CD4-positive, alpha-beta T cell treated with Interleukin-15 for 1 hour (primary cell): ENCODE results near the gene C9.
A peak's percentile ranks its signal among the peaks of the same experiment; 100 is the strongest.
"Not testable (repeated sequence)": the region's sequence is repeated elsewhere in the genome, so short reads cannot be mapped to it uniquely, and the experiment has no call there.

Source experiments
- DNase-seq: peaks from one replicate; pipeline ENCODE4 v3.0.0-alpha.2; 2020

The C9 gene

DNA sequence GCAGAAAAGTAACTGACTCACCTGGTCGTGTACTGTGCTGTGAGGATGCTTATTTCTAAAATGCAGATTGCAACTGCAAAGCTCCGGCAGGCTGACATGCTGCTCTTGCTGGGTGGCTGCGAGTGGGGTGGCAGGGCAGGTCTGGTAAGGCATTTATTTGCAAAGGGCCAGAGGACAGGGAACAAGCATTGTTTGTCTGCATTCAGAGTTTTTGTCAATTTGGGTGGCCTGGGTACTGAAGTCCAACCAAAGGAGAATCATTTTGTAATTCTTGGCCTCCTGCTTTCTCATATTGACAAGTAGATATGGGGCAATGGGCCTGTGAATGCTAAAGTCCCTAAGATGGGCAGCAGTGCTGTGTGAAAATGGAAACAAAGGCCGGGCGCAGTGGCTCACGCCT is at the start of gene C9:
C9 (minus strand) TSS at position 129 of the 400 bp plus-strand sequence; CDS start at position 98, 31 bp downstream.
- no peak for DNase-seq

- DNase-seq: no peak
Measured at GRCh38 chr5:39413771-39414170, 49.5 kb upstream of the C9 start.

GRCh38 chr5:39412721-39413394 is 48.6 kb upstream of the C9 start:
- no peak for DNase-seq

GRCh38 chr5:39411985-39412384 is 47.7 kb upstream of the C9 start:
- no peak for DNase-seq

DNA sequence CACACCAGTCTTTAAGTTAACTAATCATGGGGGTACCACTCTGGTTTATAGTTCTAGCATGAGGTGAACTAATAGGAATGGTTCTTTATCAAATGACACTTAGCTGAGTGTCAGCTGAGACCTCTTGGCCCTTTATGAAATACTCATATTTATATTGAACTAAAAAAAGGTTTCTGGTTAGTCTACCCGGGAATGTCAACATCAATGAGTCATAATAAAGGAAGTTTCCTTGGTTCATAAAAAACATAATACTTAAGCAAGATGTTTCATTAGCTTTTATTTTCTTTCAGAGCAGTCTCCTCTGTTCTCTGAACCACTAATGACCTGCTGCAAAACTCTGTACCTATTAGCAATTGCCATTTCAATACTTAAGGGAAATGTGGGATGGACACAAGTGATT is 46.8 kb upstream of the C9 start:
- DNase-seq: no peak

DNA sequence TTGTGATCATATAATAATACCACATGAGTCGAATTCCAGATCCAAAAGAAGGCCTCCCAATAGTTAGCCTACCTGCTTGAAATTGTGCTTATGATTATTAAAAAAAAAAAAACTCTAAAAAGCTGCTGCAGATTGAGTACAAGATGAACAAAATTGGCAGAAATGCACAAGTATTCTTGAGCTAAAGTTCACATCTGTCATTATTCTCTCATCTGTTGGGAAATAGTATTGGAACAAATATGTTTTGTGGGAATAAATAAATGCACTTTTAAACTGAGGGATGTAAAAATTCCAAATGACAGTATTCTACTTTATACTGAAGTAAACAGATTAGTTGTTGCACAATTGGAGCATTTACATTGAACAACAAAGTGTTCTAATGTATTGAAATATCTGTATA is 44.7 kb upstream of the C9 start:
- no peak for DNase-seq

- no peak for DNase-seq
Measured at GRCh38 chr5:39405083-39405843, 41.0 kb upstream of the C9 start.

DNA sequence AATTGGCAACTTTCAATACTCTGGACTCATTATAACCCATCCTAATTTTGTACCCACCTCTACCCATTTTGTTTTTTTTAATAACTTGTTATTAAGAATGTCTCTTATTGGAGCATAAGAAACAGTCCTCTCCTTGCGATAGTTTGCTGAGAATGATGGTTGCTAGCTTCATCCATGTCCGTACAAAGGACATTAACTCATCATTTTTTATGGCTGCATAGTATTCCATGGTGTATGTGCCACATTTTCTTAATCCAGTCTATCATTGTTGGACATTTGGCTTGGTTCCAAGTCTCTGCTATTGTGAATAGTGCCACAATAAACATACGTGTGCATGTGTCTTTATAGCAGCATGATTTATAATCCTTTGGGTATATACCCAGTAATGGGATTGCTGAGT is 39.5 kb upstream of the C9 start:
- not testable (repeated sequence) for DNase-seq

GRCh38 chr5:39402140-39402539 is 37.8 kb upstream of the C9 start:
- not testable (repeated sequence) for DNase-seq

DNA sequence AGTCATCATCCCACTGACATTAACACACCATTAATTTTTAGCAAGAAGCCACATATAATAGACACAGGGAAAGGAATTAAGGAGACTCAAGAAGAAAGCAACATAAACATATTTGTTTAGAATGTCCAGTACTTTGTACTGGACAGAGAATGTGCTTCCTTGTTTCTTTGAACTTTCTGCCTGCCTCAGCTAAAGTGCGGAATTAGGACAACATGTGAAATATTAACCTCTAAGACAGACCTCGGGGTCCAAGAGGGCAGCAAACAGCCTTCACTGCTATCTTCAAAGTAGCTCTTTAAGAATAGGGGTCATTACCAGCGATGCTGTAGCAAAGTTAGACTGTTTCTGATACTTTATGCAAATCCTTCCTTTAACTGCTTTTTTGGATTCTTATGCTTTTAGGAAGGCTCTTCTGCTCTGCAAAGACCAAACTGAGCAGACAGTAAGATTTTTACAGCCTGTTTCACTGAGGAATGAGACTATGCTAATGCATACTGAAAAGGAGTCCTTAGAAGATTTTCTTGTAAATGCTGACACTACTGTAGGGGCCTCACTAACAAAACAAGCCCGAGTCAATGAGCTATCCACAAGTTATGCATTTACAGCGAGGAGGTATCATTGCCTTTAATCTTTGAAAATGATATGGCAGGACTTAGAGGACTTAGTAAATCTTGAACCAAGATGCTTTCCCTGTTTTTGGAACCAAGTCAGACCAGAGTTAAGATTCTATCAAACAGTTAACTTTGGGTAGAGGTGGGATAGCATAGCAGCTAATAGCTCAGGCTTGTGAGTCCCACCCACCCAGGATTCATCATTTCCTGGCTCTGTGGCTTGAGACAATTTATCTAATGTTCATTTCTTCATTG is 36.7 kb upstream of the C9 start:
- DNase-seq: no peak

GRCh38 chr5:39399135-39400036 is 35.1 kb upstream of the C9 start:
- peak; percentile 27 for DNase-seq

- DNase-seq: no peak
Measured at GRCh38 chr5:39396843-39397242, 32.5 kb upstream of the C9 start.

DNA sequence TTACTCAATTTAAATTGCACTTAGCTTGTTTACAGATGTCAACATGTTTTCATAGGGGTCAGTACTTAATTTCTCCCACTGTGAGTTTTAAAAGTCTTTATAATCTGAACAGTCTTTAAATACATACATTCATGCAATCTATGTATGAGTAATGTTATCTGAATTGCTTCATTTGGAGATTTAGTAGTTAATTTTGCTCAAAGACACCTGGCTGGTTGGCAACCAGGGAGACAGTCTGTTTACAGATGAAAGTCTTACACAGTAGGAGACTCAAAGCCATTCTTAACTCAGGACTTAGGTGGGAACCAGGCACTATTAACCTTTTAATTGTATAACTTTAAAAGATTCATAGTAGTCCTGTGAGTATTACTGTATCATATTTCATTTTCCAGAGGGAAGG is 31.2 kb upstream of the C9 start:
- no peak for DNase-seq

DNA sequence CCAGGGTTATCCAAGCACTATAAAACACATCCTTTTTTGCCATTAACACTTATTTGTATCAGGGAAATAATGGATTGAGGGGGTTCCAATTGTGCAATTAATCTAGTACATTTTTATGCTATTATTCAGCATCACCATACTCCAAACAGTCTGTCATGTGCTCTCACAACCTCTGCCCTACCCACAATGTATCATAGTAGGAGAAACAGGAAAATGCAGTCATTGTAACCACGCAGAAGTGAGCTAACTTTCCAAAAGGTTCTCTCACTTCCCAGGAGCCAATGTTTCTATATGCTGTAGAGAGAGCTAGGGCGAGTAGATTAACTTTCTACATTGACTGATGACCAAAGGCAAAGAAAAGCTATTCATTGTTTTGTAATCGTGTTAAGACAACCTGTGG is 30.7 kb upstream of the C9 start:
- DNase-seq: no peak

- no peak for DNase-seq
Measured at GRCh38 chr5:39390945-39391344, 26.6 kb upstream of the C9 start.

- no peak for DNase-seq
Measured at GRCh38 chr5:39387293-39387692, 23.0 kb upstream of the C9 start.

DNA sequence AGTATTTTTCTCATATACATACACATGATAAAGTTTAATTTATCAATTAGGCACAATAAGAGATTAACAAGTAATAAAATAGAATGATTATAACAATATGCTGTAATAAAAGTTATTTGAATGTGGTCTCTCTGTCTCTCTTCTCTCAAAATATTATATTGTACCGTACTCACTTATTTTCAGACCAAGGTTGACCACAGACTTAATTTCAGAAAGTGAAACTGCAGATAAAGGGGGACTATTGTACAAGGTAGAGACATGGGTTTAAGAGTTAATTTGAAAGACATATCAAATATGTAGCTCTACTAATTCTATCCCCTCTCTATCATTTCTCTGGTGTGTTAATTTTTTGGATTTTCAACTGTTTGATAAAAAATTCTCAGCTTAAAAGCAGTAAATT is 20.0 kb upstream of the C9 start:
- no peak for DNase-seq

GRCh38 chr5:39381376-39381775 is 17.1 kb upstream of the C9 start:
- no peak for DNase-seq

GRCh38 chr5:39379693-39380092 is 15.4 kb upstream of the C9 start:
- DNase-seq: no peak

DNA sequence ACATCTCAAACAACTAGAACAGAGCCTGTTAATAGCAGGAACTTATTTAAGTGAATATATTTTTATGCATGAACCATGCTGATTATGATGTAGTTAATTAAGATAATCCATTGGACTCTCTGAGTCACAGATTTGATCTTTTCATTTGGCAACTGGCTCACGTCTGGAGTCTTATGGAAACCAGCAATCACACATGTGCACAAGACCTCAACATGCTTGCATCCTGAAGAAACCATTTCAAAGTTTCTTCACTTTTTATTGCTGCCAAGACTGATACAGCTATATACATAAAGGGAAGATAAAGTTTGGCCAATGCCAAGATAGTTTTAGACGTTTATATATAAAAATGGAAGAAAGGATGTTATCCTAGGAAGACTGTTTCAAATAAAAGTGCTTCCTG is 13.3 kb upstream of the C9 start:
- no peak for DNase-seq

DNA sequence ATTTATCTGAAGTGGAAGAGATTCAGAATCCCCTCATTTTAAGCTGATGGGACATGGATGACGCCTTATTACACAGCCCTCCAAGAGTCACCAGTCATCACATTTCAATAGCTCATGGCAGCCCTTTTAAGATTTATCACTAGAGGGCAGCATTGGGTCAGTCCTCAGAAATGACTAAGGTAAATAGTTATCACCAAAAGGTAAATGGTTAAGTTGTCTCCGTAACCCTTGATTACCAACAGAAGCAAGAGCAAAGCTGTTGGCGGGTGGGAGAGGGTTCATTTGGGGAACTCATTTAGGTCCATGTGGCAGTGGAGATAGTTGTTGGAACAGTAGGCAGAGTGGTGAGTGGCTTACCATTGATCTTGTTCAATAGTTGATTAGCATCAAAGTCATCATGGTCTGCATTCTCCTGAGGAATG is 12.0 kb upstream of the C9 start:
- no peak for DNase-seq

DNA sequence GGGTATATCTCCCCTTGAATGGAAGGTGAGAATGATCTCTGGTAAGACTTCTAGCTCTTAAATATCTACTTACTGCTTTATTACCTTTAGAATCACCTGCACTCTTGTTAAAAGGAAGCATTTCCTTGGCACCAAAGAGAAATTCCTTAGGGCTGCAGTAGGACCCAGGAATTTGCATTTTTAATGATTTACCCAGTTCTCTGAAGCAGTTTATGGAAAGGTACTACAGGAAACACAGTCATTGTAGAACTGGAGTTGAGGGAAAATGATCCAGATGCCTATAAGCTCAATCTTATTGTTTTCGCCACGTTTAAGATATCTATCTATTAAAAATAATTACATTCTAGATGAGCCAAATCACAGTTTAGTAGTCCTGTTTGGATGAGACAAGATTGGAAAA is 9.5 kb upstream of the C9 start:
- no peak for DNase-seq

DNA sequence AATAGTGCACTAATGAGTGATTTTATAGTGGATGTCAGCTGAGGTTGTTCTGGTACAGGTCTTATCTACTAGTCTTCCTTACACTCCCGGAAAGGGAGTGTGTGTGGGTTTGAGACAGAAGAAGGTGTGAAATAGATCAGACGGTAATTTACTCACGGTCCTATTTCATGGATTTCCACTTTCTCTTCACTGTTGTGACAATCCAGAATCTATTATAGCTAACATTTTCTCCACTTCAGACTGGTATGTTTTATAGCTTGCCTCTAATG is 7.0 kb upstream of the C9 start:
- DNase-seq: no peak
